AG08396 (cell line): ENCODE data around the gene LARGE1.

ENCODE experiments used
- DNase-seq: peaks from one replicate; pipeline ENCODE4 v3.0.0; 2012; ENCODE audit warnings: low spot score, mixed read lengths

LARGE1 gene

DNA sequence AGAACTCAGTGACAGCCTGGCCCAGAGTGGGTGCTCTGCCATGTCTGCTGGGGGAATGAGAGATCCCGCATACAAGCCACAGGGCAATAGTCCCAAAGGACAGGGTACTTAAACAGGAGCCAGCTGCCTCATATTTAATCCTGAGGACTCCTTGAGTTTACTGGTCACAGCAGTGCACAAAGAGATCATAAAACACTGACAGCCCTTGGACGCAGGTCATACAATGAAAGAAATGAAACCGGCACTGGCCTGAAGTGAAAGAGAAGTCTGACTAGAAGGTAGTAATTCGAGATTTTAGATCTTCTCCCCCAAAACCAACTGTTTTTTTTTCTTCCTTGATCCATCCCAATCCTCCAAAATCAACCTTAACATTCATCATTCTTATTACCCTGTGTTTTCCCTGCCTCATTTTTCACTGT lies 562.3 kb downstream of the LARGE1 start:
- DNase-seq: no peak

DNA sequence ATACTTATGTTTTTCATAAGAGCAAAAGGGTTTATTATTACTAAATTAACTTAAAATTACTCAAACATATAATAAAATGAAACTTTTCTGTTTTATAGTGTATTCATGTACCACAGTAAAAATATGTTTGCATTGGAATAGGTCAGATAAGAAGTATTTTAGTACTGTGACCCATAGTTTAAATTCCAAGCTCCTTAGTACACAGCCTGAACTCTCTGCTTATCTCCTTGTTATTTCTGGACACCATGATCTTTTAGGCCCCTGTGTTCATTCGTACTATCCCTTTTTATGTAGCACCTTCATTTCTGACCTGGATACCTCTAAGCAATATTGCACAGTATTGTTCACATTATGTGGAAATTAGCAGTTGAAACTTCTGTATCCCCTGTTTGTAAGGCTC lies 565.3 kb downstream of the LARGE1 start:
- DNase-seq: peak; percentile 12

DNA sequence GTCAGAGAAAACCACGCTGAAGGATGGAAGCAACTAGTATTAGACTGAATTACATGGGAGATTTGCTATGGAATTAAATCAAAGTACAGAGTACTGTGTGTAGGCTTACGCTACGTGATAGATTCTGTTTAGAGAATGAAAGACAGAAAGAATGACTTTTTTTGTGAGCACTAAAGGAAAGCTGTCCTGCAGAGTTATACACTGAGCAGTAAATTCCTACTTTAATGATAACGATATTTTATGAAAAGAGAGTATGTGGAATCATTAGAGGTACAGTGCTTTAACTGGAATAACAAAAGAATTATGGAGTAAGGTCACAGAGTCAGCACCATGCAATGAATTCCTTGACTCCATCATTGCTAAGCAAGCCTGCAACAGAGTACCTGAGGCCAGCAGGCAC lies 566.8 kb downstream of the LARGE1 start:
- DNase-seq: no peak

DNA sequence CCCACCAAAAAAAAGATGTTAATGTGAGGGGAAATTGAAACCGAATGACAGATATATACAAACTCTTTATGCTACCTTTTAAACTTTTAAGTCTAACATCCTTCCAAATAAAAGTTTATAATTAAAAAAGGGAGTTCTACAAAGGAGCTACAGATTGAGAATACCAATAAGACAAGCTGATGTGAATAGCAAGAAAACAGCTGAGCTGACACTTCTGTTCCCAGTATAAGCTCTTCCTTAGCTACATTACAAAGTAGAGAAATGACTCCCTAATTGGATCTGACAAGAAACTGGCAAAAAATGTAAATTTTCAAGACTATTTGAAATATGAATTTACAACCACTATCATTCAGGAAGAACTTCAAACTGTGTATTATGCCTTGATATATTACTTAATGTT lies 567.5 kb downstream of the LARGE1 start:
- no peak for DNase-seq

DNA sequence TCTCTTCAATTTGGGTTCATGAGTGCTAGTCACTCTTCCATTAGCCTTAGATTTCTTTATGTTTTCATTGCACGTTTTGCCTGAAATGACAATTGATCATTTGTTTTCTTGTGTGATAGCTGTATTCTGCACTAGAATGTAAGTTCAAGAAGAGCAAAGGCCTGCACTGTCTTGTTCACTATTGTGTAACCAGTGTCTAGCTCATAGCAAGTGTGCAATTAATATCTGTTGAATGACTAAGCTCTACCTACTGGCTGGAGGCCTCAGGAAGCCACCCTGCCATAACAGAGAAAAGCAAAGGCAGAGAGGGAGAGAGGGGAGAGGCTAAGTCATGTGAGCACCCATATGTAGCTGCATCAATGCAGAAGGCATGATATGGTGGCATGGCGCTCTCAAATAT lies 569.3 kb downstream of the LARGE1 start:
- DNase-seq: no peak

DNA sequence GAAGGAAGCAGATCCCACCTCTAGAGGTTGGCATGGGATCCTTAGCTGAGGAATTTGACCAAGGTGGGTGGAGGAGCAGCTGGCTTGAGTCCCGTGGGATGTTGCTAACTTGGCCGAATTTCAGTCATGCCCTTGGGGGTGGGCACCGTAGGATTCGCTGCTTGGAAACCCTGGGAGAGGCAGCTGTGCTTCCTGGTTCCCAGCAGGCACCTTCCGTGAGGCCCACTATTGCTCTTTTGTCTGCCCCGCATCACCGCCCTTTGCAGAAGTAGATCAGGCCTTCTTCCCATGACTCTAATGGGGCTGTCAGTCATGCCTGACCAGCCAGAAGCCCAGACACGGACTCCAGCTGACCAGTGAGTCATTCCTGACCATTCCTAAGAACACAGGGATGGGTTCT lies 569.8 kb downstream of the LARGE1 start:
- no peak for DNase-seq

DNA sequence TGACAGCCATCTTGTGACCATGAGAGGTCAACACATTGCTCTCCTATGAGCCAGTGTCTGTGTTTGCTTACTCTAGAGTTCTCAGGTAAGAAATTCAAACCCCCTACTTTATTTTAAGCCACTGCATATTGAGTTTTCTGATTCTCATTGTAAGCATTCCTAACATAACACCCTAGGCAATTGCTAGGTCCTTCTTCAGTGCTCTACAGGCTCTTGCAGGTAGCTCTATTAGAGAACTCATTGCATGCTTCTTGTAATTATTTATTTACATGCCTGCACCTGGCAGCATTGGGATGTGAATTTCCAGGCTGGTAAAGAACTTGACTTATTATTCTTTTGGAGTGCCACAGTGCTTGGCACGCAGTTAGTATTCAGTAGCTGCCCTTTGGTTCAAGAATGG lies 573.3 kb downstream of the LARGE1 start:
- DNase-seq: no peak

DNA sequence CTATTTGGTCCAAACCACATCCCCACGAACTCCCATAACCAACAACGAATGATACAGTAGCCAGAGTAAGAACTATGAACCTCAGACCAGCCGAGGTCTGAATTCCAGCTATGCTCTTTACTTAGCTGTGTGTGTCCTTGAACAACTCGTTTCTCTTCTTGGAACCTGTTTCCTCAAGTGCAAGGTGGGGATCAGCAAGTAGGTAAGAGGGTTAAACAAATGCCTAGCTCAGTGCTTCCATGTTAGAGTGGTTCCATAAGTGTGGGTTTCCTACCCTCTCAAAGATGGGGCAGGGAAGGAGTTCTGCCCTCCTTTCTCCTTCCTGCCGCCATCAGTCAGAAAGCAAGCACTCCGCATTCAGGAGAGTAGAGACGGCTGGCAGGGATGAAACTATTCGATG lies 578.7 kb downstream of the LARGE1 start:
- DNase-seq: no peak

DNA sequence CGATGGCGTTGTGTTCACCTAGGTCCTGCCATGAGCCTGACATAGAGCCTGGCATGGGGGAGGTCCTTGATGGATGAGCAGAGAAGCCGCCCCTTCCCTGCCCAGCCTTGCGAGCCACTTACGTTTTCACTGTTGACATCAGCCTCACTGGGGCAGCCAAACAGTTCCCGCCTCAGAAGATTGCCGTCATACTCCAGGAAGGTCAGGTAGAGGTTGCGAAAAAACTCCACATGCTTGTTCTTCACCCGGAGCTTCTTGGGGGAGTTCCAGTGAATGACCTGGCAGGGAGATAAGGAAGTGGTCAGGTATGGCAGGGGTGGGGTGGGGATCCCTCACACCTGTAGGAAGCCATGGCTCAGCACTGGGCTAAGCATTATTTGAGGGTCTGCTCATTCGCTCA lies 582.8 kb downstream of the LARGE1 start:
- DNase-seq: no peak

DNA sequence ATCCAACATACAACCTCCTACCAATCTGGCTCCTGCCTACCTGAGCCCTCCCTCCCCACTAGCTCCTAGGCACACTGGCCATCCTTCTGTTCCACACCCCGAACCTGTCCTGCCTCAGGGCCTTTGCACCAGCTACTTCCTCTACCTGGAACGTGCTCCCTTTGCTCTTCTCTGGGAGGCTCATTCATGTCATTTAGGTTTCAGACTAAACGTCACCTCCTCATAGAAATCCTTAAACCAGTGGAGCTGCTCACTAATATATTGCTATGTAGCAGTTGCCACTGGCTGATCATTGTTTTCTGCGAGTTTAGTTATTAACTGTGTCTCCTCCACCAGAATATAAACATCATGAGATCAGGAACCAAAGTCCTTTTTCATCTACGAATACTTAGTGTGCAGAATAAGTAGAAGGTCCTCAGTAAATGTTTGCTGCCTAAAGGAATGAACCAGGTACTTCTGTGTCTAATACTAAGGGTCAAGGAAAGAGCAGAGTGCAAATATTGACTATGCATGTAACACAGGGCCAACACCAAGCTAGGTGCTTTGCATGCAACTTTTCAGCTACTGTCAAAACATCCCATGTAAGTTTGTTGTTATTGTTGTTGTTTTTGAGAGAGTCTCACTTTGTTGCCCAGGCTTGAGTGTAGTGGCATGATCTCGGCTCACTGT lies 584.5 kb downstream of the LARGE1 start:
- no peak for DNase-seq

DNA sequence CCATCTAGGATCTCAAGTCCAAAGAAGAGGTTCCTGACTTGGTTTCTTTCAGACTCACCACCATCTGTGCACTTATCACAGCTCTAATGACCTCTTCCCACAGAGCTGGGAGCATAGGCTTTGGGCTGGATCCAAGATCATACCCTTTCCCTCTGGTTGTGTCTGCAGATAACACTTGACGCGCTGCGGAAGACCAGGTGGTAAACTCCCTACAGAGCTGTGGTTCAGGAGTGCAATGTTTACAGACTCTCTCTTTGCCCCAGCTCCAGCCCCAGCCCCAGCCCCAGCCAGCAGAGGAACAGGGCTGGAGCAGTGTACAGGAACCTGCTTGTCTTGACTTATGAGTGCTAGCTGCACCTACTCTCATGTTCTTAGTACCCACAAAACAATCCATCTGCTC lies 587.7 kb downstream of the LARGE1 start:
- DNase-seq: no peak

DNA sequence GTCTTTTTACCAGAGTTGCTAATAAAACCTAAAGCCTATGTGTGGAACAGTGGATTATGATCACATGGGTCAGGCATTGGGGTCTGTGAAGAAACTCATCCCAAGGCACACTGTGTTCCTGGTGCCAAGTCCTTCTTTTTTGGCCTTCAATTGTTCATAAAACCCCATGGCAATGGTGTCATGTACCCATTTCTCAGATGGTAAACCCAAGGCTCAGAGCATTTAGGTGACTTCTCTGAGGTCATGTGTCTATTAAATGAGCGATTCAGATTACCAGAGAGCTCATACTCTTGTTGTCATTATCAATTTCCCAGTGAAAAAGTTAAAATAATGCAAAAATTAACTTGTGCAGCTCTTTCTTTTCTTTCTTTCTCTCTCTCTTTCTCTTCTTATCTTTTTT lies 589.3 kb downstream of the LARGE1 start:
- no peak for DNase-seq

DNA sequence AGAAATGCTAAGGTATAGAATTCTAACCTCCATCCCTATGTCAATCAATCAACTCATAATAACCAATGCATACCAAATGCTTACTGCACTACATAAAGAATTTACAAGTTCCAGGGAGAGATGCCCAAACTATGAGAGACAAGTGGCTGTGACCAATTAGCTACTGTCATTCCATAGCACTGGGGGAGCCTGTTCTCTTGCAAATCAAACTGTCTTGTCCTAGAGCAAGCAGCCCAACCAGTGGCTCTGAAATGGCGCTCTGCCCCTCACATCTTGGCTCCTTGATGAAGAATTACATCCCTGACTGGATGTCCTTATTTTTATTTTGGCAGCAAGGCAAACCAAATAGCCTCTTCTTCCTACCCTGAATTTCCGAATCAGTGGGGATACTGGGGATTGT lies 589.7 kb downstream of the LARGE1 start:
- no peak for DNase-seq

DNA sequence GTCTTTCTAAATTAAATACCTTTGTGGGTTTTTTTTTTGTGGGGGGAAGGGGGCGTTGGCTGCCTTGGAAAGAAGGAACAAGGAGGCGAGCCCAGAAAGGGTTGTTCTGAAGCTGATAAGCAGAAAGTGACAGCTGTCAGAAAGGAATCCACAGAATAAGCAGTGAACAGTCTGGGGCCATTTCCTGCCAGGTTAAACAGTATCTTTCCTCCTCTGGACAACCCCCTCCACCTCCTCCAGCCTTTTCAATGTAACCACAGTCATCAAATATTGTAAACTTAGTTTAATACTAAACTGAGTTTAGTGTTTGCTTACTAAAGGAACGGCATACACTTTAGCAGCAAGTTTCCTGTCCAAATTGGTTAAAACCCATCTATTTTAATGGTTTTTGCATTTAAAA lies 590.9 kb downstream of the LARGE1 start:
- no peak for DNase-seq

DNA sequence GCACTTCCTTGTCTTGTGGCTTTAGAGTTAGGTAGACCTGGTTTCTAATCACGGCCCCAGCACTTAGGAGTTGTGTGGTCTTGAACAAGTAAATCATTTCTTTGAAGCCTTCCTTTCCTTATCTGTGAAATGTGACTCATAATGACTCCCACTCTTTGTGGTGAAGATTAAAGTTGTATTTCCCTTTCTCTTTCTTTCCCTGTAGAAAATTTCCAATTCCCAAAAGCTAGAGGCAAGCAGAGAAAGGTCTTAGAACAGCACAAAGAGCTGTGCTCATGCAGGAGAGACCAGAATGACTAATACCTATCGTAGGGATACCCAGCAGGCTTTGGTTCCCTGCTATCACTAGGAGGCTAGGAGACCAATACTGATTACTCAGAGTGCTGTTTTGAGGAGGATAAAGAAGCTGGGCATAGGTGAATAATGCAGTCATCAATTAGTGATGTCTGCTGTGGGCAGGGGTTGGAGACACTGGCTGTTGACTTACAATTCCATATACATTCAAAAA lies 591.4 kb downstream of the LARGE1 start:
- peak; percentile 21 for DNase-seq

DNA sequence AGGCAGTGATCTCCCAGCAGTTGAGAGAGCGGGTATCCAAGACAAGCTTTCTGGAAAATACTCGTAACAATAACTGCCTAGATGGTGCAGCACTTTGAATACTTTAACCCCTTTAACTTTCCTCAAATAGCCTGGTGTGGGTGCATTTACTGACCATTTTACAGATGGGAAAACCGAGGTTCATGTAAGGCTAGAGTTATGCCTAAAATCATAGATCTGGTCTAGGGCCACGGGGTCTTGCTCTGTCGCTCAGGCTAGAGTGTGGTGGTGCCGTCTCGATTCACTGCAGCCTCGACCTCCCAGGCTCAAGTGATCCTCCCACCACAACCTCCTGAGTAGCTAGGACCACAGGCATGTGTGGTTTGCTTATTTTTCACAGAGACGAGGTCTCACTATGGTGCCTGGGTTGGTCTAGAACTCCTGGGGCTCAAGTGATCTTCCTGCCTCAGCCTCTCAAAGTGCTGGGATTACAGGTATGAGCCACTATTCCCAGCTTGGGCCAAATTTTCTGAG lies 592.9 kb downstream of the LARGE1 start:
- no peak for DNase-seq

DNA sequence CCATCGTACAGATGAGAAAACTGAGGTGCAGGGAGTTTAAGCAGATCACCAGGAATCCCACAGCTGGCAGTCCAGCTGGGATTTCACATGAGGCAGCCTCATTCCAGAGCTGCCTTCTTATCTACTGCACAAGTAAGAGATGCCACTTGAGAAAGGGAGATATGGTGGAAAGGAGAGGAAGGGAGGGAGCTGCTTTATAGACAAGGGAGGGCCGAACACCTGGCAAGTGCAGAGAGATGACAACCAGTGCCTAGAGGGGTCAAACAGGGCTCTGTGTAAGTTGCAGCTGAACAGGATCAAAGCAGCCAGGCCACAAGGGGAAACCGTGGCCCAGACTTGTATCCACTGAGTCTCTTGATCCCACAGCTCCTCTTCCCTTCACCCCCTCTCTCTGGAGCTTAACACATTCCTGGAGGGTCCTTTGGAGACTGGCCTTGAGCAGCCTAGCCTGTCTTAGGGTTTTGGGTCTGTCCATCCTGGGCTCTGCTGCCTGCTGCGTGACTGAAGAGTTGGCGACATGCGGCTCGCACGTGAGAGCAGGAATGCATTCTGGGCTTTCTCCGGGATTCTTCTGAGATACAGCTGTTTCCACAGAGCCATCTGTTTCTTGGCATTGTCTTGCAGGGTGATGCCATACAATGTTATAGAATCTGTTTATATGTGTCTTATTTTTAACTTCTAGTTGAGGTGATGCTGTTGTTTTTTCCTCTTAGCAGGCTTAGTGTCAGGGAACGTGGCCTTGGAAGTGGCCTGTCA lies 593.6 kb downstream of the LARGE1 start:
- DNase-seq: peak; percentile 16

DNA sequence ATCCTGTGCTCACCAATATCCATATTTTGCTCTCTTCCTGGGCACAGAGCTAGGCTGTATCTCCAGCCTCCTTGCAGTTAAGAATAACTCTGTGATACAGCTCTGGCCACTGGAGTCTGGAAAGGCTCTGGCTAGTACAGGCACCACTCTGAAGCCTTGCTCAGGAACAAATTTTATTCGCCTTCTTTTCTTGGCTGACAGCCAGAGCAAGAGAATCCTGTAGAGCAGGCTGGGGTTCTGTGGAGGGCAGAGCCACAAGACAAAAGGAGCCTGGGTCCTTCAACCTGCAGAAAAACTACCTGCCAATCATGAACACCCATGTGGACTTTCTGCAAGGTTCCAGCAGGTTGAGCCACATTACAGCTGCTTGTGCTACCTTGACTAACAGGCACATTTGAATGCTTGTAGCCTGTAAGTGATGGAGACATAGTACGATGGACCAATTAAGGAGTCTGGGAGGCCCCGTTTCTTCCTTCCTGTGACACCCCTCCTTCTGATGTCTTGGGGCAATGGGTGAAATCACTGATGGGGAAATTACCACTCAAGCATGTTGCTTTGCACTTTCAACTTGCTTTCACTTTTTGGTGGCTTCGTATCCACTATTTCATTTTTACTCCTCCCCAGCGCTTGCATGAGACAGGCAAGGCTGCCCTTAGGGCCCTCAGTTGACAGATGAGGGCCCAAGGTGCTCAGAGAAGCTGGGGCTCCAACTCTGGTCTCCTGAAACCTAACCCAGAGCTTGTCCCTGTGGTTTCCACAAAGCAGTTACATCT lies 594.9 kb downstream of the LARGE1 start:
- DNase-seq: no peak

DNA sequence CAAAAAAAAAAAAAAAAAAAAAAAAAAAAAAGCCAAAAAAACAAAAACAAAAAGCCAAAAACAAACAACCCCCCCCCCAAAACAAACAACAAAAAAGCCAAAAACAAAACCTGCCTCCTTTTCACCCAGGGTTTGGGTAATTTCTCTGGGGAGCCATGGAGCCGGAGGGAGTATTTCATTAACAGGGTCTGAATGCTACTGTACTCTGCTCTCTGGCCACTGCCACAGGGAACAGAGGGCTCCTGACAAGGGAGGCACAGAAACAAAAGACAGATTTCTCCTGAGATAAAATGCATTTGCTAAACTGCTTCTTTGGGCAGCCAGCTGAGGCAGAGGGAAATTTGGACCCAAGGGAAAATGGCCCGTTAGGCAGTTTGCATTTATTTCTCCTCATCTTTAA lies 596.0 kb downstream of the LARGE1 start:
- DNase-seq: no peak

DNA sequence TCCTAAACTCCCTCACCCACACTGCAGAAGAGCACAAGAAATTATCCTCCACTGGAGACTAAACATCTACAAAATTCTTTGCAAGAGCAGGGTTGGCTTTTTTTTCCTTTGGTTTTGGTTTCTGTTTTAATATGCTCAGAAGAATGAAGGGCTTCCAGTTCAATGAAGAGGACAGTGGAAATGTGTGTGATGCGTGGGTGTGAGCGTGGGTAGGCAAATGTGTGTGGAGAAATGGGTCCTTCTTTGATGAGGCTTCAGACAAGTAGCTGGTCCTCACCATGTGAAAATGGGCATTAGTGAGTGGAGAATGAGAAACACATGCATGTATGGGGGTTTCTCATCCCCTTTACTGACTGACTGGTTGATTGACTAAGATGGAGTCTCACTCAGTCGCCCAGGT lies 598.8 kb downstream of the LARGE1 start:
- no peak for DNase-seq

DNA sequence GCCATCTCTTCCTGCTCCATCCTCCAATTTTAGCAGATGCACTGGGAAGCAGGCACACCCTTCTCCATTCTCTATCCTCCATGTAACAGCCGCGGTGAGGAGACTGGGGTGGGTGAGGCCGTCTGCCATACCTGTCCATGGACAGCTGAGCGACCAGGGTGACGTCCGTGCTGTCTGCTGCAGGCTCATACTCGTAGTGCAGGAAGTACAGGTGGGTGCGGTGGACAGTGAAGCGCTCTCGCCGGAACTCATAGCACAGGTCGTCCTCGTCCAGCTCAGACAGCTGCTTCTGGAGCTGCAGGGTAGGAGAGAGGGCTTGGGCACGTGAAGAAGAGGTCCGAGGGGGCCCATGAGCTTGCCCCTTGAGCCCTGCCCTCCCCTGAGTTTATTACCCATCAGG lies 604.3 kb downstream of the LARGE1 start:
- no peak for DNase-seq

DNA sequence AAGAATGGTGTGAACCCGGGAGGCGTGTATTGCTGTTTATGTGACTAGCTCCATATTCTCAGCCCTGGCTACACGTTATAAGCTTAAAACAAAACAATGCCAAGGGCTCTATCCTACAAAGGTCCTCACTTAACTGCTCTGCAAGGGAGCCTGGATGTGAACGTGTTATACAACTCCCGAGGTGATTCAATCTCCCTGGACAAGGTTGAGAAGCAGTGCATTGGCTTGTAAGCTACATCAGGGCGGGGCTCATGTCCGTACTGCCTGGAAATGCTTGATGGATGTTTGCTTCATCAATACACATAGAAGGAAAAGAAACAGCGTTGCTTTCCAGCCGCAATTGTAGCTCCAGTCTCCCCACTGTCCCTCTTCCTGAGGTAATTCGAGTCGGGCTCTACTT lies 605.2 kb downstream of the LARGE1 start:
- no peak for DNase-seq

DNA sequence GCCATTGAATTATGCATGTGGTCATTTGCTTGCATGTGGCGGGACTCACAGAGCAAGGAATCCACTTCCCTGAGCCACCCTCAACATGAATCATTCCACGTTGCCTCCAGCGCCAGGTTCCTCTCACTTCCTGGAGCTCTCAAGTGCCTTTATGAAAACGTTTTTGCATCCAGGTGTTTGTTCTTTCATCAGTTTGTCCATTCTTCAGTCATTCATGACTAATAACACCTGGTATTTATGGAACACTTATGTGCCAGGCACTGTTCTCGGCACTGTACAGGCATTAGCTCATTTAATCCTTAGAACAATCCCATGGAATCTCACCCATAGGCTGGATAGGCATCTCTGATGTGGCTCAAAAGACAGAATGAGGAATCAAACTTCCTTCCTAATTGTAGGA lies 606.0 kb downstream of the LARGE1 start:
- no peak for DNase-seq
